SU-DHL-6 (cell line): Measurements from ENCODE around the gene SAPCD2.

Source experiments
- EZH2phosphoT487 ChIP-seq: fragments of 200-600 bp; sonication (generic), shearing (Covaris generic); conservative IDR thresholded peaks from 2 replicates; pipeline ENCODE4 v1.6.1; 2018; ENCODE audit warnings: mild to moderate bottlenecking, antibody characterized with exemption, low read length, moderate library complexity, mixed read lengths
- TF ChIP-seq, protein P1 (sequence below): fragments of 200-600 bp; sonication (generic); IDR thresholded peaks from one replicate; pipeline ENCODE4 v1.5.1; 2017; ENCODE audit warnings: antibody characterized with exemption, mild to moderate bottlenecking, low read length, moderate library complexity; ENCODE audit not compliant: insufficient read depth, poor library complexity, severe bottlenecking

DNA sequence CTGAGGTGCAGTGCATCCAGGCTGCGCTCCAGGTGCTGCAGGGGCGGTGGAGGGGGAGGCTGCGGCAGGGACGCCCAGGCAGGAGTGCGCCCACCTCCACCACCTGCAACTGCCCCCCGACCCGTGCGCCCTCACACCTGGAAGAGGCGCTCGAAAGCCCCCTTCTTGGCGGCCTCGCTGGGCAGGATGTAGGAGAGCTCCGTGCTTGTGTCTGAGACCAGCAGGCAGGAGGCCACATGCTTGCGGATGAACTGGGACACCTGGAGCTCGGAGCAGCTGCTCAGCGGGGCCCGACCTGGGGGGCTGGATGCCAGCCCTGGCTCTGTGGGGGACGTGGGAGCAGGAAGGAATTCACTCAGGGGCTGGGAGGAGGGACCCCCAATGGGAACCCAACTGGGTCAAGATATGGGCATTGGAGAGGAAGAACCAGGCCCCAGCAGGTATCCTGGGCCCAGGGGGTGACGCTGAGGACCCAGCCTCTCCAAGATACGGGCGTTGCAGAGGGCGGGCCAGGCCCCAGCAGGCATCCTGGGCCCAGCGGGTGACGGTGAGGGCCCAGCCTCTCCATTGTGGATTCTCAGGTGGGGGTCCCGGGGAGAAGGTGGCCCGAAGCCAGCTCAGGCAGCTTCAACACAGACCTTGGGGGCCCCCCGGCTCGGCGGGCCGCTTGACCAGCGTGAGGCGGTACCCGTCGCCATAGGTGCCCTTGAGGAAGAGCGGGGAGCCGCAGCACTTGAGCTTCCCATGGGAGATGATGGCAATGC, 55.4 kb downstream of the SAPCD2 start:
- TF ChIP-seq, protein P1, sequence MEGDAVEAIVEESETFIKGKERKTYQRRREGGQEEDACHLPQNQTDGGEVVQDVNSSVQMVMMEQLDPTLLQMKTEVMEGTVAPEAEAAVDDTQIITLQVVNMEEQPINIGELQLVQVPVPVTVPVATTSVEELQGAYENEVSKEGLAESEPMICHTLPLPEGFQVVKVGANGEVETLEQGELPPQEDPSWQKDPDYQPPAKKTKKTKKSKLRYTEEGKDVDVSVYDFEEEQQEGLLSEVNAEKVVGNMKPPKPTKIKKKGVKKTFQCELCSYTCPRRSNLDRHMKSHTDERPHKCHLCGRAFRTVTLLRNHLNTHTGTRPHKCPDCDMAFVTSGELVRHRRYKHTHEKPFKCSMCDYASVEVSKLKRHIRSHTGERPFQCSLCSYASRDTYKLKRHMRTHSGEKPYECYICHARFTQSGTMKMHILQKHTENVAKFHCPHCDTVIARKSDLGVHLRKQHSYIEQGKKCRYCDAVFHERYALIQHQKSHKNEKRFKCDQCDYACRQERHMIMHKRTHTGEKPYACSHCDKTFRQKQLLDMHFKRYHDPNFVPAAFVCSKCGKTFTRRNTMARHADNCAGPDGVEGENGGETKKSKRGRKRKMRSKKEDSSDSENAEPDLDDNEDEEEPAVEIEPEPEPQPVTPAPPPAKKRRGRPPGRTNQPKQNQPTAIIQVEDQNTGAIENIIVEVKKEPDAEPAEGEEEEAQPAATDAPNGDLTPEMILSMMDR: no peak
- TF ChIP-seq EZH2phosphoT487: no peak
